Measurements from ENCODE around the gene SLC41A1. TPM values are rescaled to one million over a fixed set of nuclear protein-coding genes. Genes with fewer than 3 reads are reported as not detected.

The SLC41A1 gene
- total RNA-seq, 1 experiment from 2014 or later: 33.3 TPM

- peak overlapping the region; percentile 84 to 86 for H3K4me3 ChIP-seq (ENCODE audit: low read depth in 2 of 2, low read length in 2 of 2)
- ChIA-PET CTCF (no interaction called here), POLR2A (no interaction called here)
- H3K36me3 ChIP-seq (ENCODE audit: control insufficient read depth, insufficient read depth, low read length): no peaks in the 10 kb centered on the region; the same call in 1 of the 2 replicates
- no peaks in the 10 kb centered on the region for H3K27me3 ChIP-seq (ENCODE audit: control insufficient read depth, insufficient read depth, low read length)
- peak; percentile 77 for ATAC-seq
- peaks cover 15% of the 10 kb centered on the region for H3K4me1 ChIP-seq (ENCODE audit: control insufficient read depth, insufficient read depth, low read length)
- TF ChIP-seq TCF7L2 (IDR thresholded peaks at IDR 0.05; ENCODE audit: low read depth, low read length) (peak; percentile 43; the same call in 1 of the 2 replicates), REST (IDR thresholded peaks at IDR 0.05; ENCODE audit: insufficient read depth in 1 of 2, low read depth in 2 of 2, low read length in 1 of 2) (no peak), SIN3A (IDR thresholded peaks at IDR 0.05; ENCODE audit: borderline replicate concordance, insufficient read depth, low read depth, low read length) (no peak)
- H3K27ac ChIP-seq (ENCODE audit: low read length): peak overlapping the region; percentile 87
- no peaks in the 10 kb centered on the region for H3K9me3 ChIP-seq (ENCODE audit: control insufficient read depth, insufficient read depth, low read depth, low read length)
- DNase-seq (ENCODE audit: low read depth, low spot score): no peak
- BruUV-seq (replicated peaks): no TSS peak
- intact Hi-C loops (cut with micrococcal nuclease; ENCODE audit: unreplicated experiment) (no loop called here), in situ Hi-C loops (cut with HindIII; ENCODE audit: low pct_unique_long_range_greater_than_20kb, low sequenced_read_pairs) (no loop called here)
Measured at GRCh38 chr1:205813755-205814058, 709 bp upstream of the SLC41A1 start.

GRCh38 chr1:205812271-205812877, 624 bp downstream of the SLC41A1 start:
- DNase-seq (ENCODE audit: low read depth, low spot score) (no peak), ATAC-seq (peak; percentile 8)
- intact Hi-C loops (cut with micrococcal nuclease; ENCODE audit: unreplicated experiment) (no loop called here), in situ Hi-C loops (cut with HindIII; ENCODE audit: low pct_unique_long_range_greater_than_20kb, low sequenced_read_pairs) (no loop called here)
- CTCF ChIA-PET: interaction anchor here (0.6 to 0.7 kb wide), 2 partner anchors 13 to 41 kb away, joined by 3 read pairs; no protein-coding TSS in a partner anchor
- POLR2A ChIA-PET: interaction anchor here (0.7 to 1.2 kb wide), 2 partner anchors 61 to 151 kb away, joined by 3 to 8 read pairs; no protein-coding TSS in a partner anchor
- Histone ChIP-seq H3K4me3 (ENCODE audit: low read depth in 2 of 2, low read length in 2 of 2) (peak overlapping the region; percentile 84 to 86), H3K27ac (ENCODE audit: low read length) (peak overlapping the region; percentile 80), H3K4me1 (ENCODE audit: control insufficient read depth, insufficient read depth, low read length) (peaks cover 15% of the 10 kb centered on the region), H3K36me3 (ENCODE audit: control insufficient read depth, insufficient read depth, low read length) (no peaks in the 10 kb centered on the region; the same call in 1 of the 2 replicates), H3K27me3 (ENCODE audit: control insufficient read depth, insufficient read depth, low read length) (no peaks in the 10 kb centered on the region), H3K9me3 (ENCODE audit: control insufficient read depth, insufficient read depth, low read depth, low read length) (no peaks in the 10 kb centered on the region)
- no TSS peak for BruUV-seq (replicated peaks)
- no peak; the same call in 1 of the 2 replicates for TF ChIP-seq SIN3A (IDR thresholded peaks at IDR 0.05; ENCODE audit: borderline replicate concordance, insufficient read depth, low read depth, low read length)
- no peak for TF ChIP-seq REST (IDR thresholded peaks at IDR 0.05; ENCODE audit: insufficient read depth in 1 of 2, low read depth in 2 of 2, low read length in 1 of 2)
- no peak for TF ChIP-seq POLR2AphosphoS5 (IDR thresholded peaks at IDR 0.05; ENCODE audit: low read depth, low read length)
- TF ChIP-seq CTCF (IDR thresholded peaks at IDR 0.05): no peak
- TF ChIP-seq TCF7L2 (IDR thresholded peaks at IDR 0.05; ENCODE audit: low read depth, low read length): no peak

Data from Panc1 (cell line).